ENCODE measurements around the gene ALG6. TPM values are rescaled to one million over a fixed set of nuclear protein-coding genes. Genes with fewer than 3 reads are reported as not detected.

ALG6 gene
- total RNA-seq, 2 donors from 2014 or later = 18.1 to 20.4 TPM

GRCh38 chr1:63362073-63362472 lies 5.4 kb upstream of the ALG6 start:
- H3K4me1 Mint-ChIP-seq = peaks cover 3% of the 10 kb centered on the region
- H3K27me3 Mint-ChIP-seq = peaks cover 16% of the 10 kb centered on the region
- H3K27ac Mint-ChIP-seq = no peak overlapping the region
- no peak overlapping the region for H3K4me3 Mint-ChIP-seq
- no peaks in the 10 kb centered on the region for H3K36me3 Mint-ChIP-seq (ENCODE audit: low read depth)
- no peak for ATAC-seq (replicated peaks)
- no peaks in the 10 kb centered on the region for H3K9me3 Mint-ChIP-seq

GRCh38 chr1:63362578-63362977 lies 4.8 kb upstream of the ALG6 start:
- ATAC-seq (replicated peaks) = no peak
- H3K36me3 Mint-ChIP-seq (ENCODE audit: low read depth) = no peaks in the 10 kb centered on the region
- peaks cover 3% of the 10 kb centered on the region for H3K4me1 Mint-ChIP-seq
- no peaks in the 10 kb centered on the region for H3K9me3 Mint-ChIP-seq
- H3K4me3 Mint-ChIP-seq = no peak overlapping the region
- H3K27ac Mint-ChIP-seq = no peak overlapping the region
- peaks cover 16% of the 10 kb centered on the region for H3K27me3 Mint-ChIP-seq

- Mint-ChIP-seq H3K27me3 (peaks cover 16% of the 10 kb centered on the region), H3K4me3 (no peak overlapping the region), H3K4me1 (peaks cover 3% of the 10 kb centered on the region), H3K27ac (no peak overlapping the region), H3K9me3 (no peaks in the 10 kb centered on the region), H3K36me3 (ENCODE audit: low read depth) (no peaks in the 10 kb centered on the region)
- no peak for ATAC-seq (replicated peaks)
These were observed 4.4 kb upstream of the ALG6 start for GRCh38 chr1:63363014-63363413.

DNA sequence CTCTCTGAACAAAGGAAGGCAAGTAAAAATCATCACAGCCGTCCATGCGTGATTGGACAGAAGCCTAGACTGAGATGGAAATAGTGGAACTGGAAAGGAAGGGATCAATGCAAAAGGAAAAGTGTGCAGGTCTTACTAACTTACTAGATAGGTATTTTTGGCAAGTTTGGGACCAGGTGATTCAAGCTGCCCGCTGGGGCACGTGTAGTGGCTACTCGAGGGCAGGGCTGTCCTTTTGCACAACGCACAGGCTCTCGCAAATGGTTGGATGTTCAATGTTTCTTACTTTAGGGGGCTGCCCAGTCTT lies 566 bp upstream of the ALG6 start:
- H3K9me3 Mint-ChIP-seq = no peaks in the 10 kb centered on the region
- peaks cover 5% of the 10 kb centered on the region for H3K27me3 Mint-ChIP-seq
- peaks cover 16% of the 10 kb centered on the region for H3K36me3 Mint-ChIP-seq (ENCODE audit: low read depth)
- ATAC-seq (replicated peaks) = no peak
- peak overlapping the region; percentile 96 for H3K4me3 Mint-ChIP-seq
- H3K27ac Mint-ChIP-seq = peak overlapping the region; percentile 75
- H3K4me1 Mint-ChIP-seq = peaks cover 9% of the 10 kb centered on the region

DNA sequence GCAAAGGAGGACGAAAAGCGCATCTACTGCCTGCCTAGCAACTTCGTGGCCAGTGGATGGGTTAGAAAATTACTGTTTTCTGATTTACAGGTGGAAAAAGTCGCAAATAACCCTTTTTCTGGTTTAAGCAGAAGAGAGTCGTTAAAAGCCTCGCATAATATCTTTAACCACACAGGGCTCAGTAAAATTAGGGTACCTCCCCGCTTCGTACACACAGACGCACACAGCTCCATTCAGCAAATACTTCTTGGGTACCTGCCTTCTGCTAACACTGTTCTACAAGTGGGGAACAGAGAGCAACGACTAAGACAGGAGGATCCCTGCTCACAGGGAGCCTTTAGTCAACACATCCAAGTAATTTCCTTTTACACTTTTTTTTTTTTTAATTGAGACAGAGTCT lies 704 bp downstream of the ALG6 start:
- Mint-ChIP-seq H3K36me3 (ENCODE audit: low read depth) (peaks cover 26% of the 10 kb centered on the region), H3K27ac (peak overlapping the region; percentile 93), H3K4me1 (peaks cover 9% of the 10 kb centered on the region), H3K4me3 (peak overlapping the region; percentile 96), H3K27me3 (no peaks in the 10 kb centered on the region), H3K9me3 (no peaks in the 10 kb centered on the region)
- no peak for ATAC-seq (replicated peaks)

DNA sequence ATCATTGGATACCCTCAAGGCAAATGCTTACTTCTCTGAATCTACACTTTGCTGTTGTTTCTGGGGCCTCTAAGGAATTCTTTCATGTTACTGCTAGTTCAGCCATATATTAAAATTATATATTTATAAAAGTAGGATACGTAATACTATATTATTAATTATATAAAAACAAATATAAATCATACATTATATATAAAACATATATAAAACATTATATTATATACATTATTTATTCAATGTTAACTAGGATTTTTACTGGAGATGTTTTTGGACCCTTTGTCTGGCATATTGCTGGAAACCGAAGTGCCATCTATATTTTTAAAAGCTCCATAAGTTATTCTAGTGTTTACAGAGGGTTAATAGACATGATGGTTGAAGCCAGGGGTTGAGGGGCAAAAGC lies 12.2 kb downstream of the ALG6 start:
- ATAC-seq (replicated peaks) = no peak
- Mint-ChIP-seq H3K27me3 (no peaks in the 10 kb centered on the region), H3K9me3 (no peaks in the 10 kb centered on the region), H3K4me1 (peaks cover 17% of the 10 kb centered on the region), H3K4me3 (no peak overlapping the region), H3K27ac (no peak overlapping the region), H3K36me3 (ENCODE audit: low read depth) (peaks cover 31% of the 10 kb centered on the region)

DNA sequence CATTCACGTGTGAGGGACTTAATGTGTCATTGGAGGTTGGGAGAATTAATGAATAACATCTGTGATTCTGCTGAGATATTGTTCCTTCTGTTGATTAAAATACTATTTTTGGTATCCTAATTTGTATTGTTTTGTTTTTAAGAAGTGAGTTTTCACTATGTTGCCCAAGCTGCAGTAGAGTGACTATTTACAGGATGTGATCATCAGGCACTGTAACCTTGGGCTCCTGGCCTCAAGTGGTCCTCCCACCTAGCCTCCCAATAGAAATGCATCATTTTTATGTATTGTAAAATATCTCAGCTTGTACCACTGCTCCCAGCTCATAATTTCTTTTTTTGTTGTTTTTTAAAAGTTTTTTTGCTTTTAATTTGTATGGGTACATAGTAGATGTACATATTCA lies 14.3 kb downstream of the ALG6 start:
- Mint-ChIP-seq H3K4me3 (no peak overlapping the region), H3K36me3 (ENCODE audit: low read depth) (peaks cover 20% of the 10 kb centered on the region), H3K9me3 (no peaks in the 10 kb centered on the region), H3K27ac (no peak overlapping the region), H3K27me3 (no peaks in the 10 kb centered on the region), H3K4me1 (peaks cover 29% of the 10 kb centered on the region)
- no peak for ATAC-seq (replicated peaks)

GRCh38 chr1:63401945-63402344 lies 34.5 kb downstream of the ALG6 start:
- Mint-ChIP-seq H3K27me3 (no peaks in the 10 kb centered on the region), H3K27ac (no peak overlapping the region), H3K4me1 (no peaks in the 10 kb centered on the region), H3K36me3 (ENCODE audit: low read depth) (peaks cover 78% of the 10 kb centered on the region), H3K4me3 (no peak overlapping the region), H3K9me3 (no peaks in the 10 kb centered on the region)
- no peak for ATAC-seq (replicated peaks)

DNA sequence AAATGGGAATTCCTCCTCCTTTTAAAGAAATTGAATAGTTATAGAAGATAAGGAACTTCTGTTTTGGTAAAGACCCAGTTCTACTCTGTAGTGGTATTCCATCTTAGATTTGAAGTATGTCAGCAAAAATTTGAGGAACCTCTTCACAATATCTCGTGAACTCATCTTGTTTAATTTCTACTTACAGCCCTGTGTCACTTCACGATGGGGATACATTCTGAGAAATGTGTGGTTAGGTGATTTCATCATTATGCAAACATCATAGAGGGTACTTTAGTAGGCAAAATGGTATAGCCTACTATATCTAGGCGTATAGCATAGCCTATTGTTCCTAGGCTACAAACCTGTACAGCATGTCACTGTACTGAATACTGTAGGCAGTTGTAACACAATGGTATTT lies 36.0 kb downstream of the ALG6 start:
- H3K27ac Mint-ChIP-seq = no peak overlapping the region
- H3K36me3 Mint-ChIP-seq (ENCODE audit: low read depth) = peaks cover 77% of the 10 kb centered on the region
- ATAC-seq (replicated peaks) = peak; percentile 70
- no peaks in the 10 kb centered on the region for H3K9me3 Mint-ChIP-seq
- H3K4me3 Mint-ChIP-seq = no peak overlapping the region
- H3K4me1 Mint-ChIP-seq = no peaks in the 10 kb centered on the region
- no peaks in the 10 kb centered on the region for H3K27me3 Mint-ChIP-seq

DNA sequence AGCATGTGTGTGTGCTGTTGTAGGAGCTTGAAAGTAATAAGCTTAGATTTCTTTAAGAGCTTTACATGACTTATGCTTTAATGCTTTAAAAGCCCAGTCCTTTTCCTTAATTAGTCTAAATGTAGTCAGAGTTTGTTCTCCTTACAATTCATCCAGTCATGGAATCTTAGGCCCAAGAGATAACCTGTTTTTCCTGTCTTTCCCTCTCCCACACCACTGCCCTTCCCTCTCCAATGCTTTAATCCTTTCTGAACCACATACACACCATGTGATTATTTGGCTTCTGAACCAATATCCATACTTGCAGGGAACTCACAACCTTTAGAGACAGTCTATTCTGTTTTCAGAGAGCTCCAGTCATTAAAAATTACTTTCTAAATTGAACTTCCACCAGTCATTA lies 37.6 kb downstream of the ALG6 start:
- H3K4me1 Mint-ChIP-seq = no peaks in the 10 kb centered on the region

GRCh38 chr1:63405987-63406386 lies 38.6 kb downstream of the ALG6 start:
- Mint-ChIP-seq H3K27ac (no peak overlapping the region), H3K27me3 (no peaks in the 10 kb centered on the region), H3K4me1 (no peaks in the 10 kb centered on the region), H3K36me3 (ENCODE audit: low read depth) (peaks cover 70% of the 10 kb centered on the region), H3K9me3 (no peaks in the 10 kb centered on the region), H3K4me3 (no peak overlapping the region)
- ATAC-seq (replicated peaks) = no peak

More for the DNA sequence above, 37.6 kb downstream of the ALG6 start:
- Mint-ChIP-seq H3K36me3 (ENCODE audit: low read depth) (peaks cover 72% of the 10 kb centered on the region), H3K9me3 (no peaks in the 10 kb centered on the region), H3K4me3 (no peak overlapping the region), H3K27ac (no peak overlapping the region), H3K27me3 (no peaks in the 10 kb centered on the region)
- no peak for ATAC-seq (replicated peaks)

- Mint-ChIP-seq H3K4me3 (no peak overlapping the region), H3K27ac (no peak overlapping the region), H3K9me3 (no peaks in the 10 kb centered on the region), H3K4me1 (no peaks in the 10 kb centered on the region), H3K36me3 (ENCODE audit: low read depth) (peaks cover 74% of the 10 kb centered on the region), H3K27me3 (no peaks in the 10 kb centered on the region)
- ATAC-seq (replicated peaks) = no peak
These were observed 39.6 kb downstream of the ALG6 start for GRCh38 chr1:63407002-63407401.

DNA sequence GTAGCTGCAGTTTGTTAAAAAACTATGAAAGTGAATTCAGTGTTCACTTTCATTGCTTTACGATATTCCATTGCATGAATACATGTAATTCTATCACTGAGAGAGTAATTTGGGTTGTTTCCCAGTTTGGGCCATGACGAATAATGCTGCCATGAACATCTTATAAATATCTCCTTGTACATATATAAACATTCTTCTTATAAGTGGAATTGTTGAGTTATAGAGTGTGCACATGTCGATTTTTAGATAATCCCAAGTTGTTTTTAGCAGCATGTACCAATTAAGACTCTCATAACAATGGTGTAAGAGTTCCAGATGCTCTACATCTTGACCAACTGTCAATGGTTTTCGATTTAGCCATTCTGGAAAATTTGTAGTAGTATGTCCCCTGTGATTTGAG lies 40.9 kb downstream of the ALG6 start:
- no peak for ATAC-seq (replicated peaks)
- Mint-ChIP-seq H3K9me3 (no peaks in the 10 kb centered on the region), H3K36me3 (ENCODE audit: low read depth) (peaks cover 77% of the 10 kb centered on the region), H3K4me3 (no peak overlapping the region), H3K27ac (no peak overlapping the region), H3K4me1 (no peaks in the 10 kb centered on the region), H3K27me3 (no peaks in the 10 kb centered on the region)

DNA sequence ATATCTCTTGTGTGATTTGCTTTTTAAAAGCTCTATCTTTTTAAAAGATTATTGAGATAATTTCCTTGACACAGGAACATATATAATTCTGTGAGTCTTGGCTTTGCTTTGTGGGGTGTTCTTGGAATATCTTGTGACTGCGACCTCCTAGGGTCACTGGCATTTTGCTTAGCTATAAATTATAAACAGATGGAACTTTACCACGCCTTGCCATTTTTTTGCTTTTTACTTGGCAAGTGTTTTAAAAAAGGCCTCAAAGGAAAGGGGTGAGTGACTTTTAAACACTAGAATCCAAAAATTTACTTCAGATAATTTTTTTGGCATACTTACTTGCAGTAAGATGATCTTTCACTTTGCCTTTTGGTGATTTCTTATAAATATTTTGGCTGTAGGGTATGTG lies 43.6 kb downstream of the ALG6 start:
- H3K4me1 Mint-ChIP-seq = peaks cover 2% of the 10 kb centered on the region
- peaks cover 76% of the 10 kb centered on the region for H3K36me3 Mint-ChIP-seq (ENCODE audit: low read depth)
- no peaks in the 10 kb centered on the region for H3K9me3 Mint-ChIP-seq
- H3K27ac Mint-ChIP-seq = no peak overlapping the region
- H3K27me3 Mint-ChIP-seq = no peaks in the 10 kb centered on the region
- no peak overlapping the region for H3K4me3 Mint-ChIP-seq
- no peak for ATAC-seq (replicated peaks)

GRCh38 chr1:63413394-63413793 lies 46.0 kb downstream of the ALG6 start:
- Mint-ChIP-seq H3K9me3 (no peaks in the 10 kb centered on the region), H3K27me3 (no peaks in the 10 kb centered on the region), H3K27ac (no peak overlapping the region), H3K4me1 (peaks cover 5% of the 10 kb centered on the region), H3K36me3 (ENCODE audit: low read depth) (peaks cover 77% of the 10 kb centered on the region), H3K4me3 (no peak overlapping the region)
- no peak for ATAC-seq (replicated peaks)

GRCh38 chr1:63414691-63415365 lies 47.4 kb downstream of the ALG6 start:
- Mint-ChIP-seq H3K27ac (no peak overlapping the region), H3K36me3 (ENCODE audit: low read depth) (peaks cover 86% of the 10 kb centered on the region), H3K4me3 (no peak overlapping the region), H3K9me3 (no peaks in the 10 kb centered on the region), H3K4me1 (peaks cover 5% of the 10 kb centered on the region), H3K27me3 (no peaks in the 10 kb centered on the region)
- no peak for ATAC-seq (replicated peaks)
